Body of pancreas (tissue), 4 donors: ENCODE results near the gene LTBP2.

Experiments
- CTCF ChIP-seq, 7 experiments: fragments of 450-650 bp in 4 of 7; fragments of 200-600 bp in 3 of 7; sonication (generic) in 3 of 7; IDR thresholded peaks; one replicate each; pipeline ENCODE4 v1.5.1; 2016 to 2019; ENCODE audit warnings: antibody characterized with exemption in 7 of 7
- POLR2A ChIP-seq, 3 donors: fragments of 450-650 bp; IDR thresholded peaks; one replicate each; pipeline ENCODE4 v1.6.1; 2016; ENCODE audit warnings: antibody characterized with exemption in 3 of 3, mild to moderate bottlenecking in 2 of 3

- TF ChIP-seq CTCF (IDR thresholded peaks at IDR 0.05) (no peak), POLR2A (IDR thresholded peaks at IDR 0.05) (no peak)
Observed at GRCh38 chr14:74532246-74532645, 79.8 kb downstream of the LTBP2 start.
